Sigmoid colon (tissue), 7 donors: ENCODE results near the gene PYGB. TPM values are rescaled to one million over a fixed set of nuclear protein-coding genes. Genes with fewer than 3 reads are reported as not detected.

Experiments used
- DNase-seq: peaks from one replicate; pipeline ENCODE4 v3.0.0-alpha.2; 2019
- H3K27ac ChIP-seq, 4 donors: fragments of 200-600 bp; sonication (generic); one replicate each; pipeline ENCODE4 v1.5.1; 2016 to 2019; ENCODE audit warnings: mild to moderate bottlenecking in 1 of 4
- H3K27me3 ChIP-seq, 3 donors: fragments of 200-600 bp; sonication (generic); one replicate each; pipeline ENCODE4 v1.5.1; 2019; ENCODE audit warnings: mild to moderate bottlenecking in 1 of 3
- H3K36me3 ChIP-seq, 4 donors: fragments of 200-600 bp; sonication (generic); one replicate each; pipeline ENCODE4 v1.5.1; 2016 to 2019
- H3K4me1 ChIP-seq, 4 donors: fragments of 200-600 bp; sonication (generic); one replicate each; pipeline ENCODE4 v1.5.1; 2017 to 2019
- H3K4me3 ChIP-seq, 4 donors: fragments of 200-600 bp; sonication (generic); one replicate each; pipeline ENCODE4 v1.5.1; 2017 to 2019; ENCODE audit warnings: mild to moderate bottlenecking in 2 of 4, moderate library complexity in 1 of 4
- H3K9me3 ChIP-seq, 4 donors: fragments of 200-600 bp in 3 of 4; sonication (generic) in 3 of 4; one replicate each; pipeline versions ENCODE4 v1.5.1 to v1.6.1; 2013 to 2019
- EP300 ChIP-seq, 4 donors: sonication (generic); formaldehyde crosslinking; IDR thresholded peaks; one replicate each; pipeline ENCODE4 v1.6.1; 2017; ENCODE audit warnings: antibody characterized with exemption in 4 of 4
- POLR2A ChIP-seq, 2 donors: fragments of 450-650 bp; IDR thresholded peaks; one replicate each; pipeline ENCODE4 v1.6.1; 2016; ENCODE audit warnings: antibody characterized with exemption in 2 of 2, mild to moderate bottlenecking in 2 of 2, moderate library complexity in 2 of 2
- POLR2AphosphoS5 ChIP-seq, 4 donors: sonication (generic); formaldehyde crosslinking; IDR thresholded peaks; one replicate each; pipeline ENCODE4 v1.6.1; 2017; ENCODE audit warnings: antibody characterized with exemption in 4 of 4
- WGBS, 2 donors: extraction: QIAGEN DNeasy Blood & Tissue Kit; methylation state at CpG; one replicate each; pipeline ENCODE4 v1.1.7; 2013; 5-methylcytosine and 5-hydroxymethylcytosine counted together
- intact Hi-C: fragments of 100-400 bp; cut with DNase I; formaldehyde crosslinking; loops from one replicate; pipeline ENCODE4 v1.15.1; 2023
- polyA plus RNA-seq, 3 donors: library from polyadenylated mRNA; stranded (reverse); fragments of 200-250 nt; gene quantifications; one replicate each; pipeline ENCODE4 v1.2.3, GENCODE V29; 2013
- total RNA-seq, 4 donors: library from RNA; depleted of rRNA; stranded (reverse); fragments of >200 nt; gene quantifications; one replicate each; pipeline ENCODE4 v1.1.0, GENCODE V29; 2016
- TF ChIP-seq, protein P1 (sequence below), 4 experiments: fragments of 450-650 bp in 3 of 4; fragments of 200-600 bp in 1 of 4; IDR thresholded peaks; one replicate each; pipeline ENCODE4 v1.5.1; 2016 to 2019; ENCODE audit warnings: antibody characterized with exemption in 4 of 4, mild to moderate bottlenecking in 3 of 4, moderate library complexity in 2 of 4
- donor health status: healthy with polysubstance abuse.
- donor health status: Bipolar disorder and iron deficiency.
- donor health status: healthy.

PYGB gene
- total and polyA plus RNA-seq, 7 donors: 45.6 to 317 (median 198) TPM

DNA sequence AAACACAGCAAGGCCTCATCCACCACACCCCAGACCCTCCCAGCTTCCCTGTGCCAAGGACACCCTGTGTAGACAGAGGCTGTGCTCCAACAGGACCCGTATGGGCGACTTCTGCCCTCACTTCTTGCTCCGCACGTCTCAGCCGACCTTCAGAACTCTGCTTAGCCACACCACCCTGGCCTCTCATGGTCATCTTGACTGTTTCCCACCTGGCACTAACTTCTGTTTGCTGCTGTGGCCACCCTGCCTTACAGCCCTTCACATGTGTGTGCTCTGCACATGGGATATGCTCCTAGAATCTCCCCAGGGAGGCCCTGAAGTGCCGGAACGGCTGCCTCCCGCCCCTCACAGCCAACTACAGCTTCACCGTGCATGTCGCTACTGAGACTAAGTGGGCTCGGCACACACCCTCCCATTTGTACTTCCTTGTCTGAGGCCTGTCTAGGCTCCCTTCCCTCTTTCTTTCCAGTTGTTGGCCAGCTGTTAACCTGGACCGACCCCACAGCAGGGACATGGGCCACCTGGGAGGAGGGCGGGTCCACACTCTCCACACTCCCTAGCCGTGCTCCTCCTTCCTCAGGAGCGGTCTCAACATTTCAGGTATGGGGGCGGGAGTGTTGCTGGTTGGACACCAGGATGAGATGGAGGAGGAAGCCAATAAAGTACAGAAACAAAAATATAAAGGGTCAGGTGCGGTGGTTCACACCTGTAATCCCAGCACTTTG lies 69.6 kb downstream of the PYGB start:
- Histone ChIP-seq H3K27me3 (no peaks in the 10 kb centered on the region), H3K4me1 (peaks cover 0 to 6% (median 0%) of the 10 kb centered on the region in 4 donors), H3K4me3 (no peak overlapping the region), H3K27ac (peak overlapping the region in 1 of 4 donors; percentile 10), H3K36me3 (peaks cover 0 to 31% (median 7%) of the 10 kb centered on the region in 4 donors), H3K9me3 (no peaks in the 10 kb centered on the region)
- 69 to 76% methylated on average over 17 of the region's 17 CpGs for WGBS, 2 donors
- DNase-seq: peak; percentile 60
- intact Hi-C loops: no loop called here
- TF ChIP-seq POLR2A (IDR thresholded peaks at IDR 0.05) (no peak), EP300 (IDR thresholded peaks at IDR 0.05) (no peak), POLR2AphosphoS5 (IDR thresholded peaks at IDR 0.05) (no peak)
- TF ChIP-seq, protein P1, sequence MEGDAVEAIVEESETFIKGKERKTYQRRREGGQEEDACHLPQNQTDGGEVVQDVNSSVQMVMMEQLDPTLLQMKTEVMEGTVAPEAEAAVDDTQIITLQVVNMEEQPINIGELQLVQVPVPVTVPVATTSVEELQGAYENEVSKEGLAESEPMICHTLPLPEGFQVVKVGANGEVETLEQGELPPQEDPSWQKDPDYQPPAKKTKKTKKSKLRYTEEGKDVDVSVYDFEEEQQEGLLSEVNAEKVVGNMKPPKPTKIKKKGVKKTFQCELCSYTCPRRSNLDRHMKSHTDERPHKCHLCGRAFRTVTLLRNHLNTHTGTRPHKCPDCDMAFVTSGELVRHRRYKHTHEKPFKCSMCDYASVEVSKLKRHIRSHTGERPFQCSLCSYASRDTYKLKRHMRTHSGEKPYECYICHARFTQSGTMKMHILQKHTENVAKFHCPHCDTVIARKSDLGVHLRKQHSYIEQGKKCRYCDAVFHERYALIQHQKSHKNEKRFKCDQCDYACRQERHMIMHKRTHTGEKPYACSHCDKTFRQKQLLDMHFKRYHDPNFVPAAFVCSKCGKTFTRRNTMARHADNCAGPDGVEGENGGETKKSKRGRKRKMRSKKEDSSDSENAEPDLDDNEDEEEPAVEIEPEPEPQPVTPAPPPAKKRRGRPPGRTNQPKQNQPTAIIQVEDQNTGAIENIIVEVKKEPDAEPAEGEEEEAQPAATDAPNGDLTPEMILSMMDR (IDR thresholded peaks at IDR 0.05): no peak

DNA sequence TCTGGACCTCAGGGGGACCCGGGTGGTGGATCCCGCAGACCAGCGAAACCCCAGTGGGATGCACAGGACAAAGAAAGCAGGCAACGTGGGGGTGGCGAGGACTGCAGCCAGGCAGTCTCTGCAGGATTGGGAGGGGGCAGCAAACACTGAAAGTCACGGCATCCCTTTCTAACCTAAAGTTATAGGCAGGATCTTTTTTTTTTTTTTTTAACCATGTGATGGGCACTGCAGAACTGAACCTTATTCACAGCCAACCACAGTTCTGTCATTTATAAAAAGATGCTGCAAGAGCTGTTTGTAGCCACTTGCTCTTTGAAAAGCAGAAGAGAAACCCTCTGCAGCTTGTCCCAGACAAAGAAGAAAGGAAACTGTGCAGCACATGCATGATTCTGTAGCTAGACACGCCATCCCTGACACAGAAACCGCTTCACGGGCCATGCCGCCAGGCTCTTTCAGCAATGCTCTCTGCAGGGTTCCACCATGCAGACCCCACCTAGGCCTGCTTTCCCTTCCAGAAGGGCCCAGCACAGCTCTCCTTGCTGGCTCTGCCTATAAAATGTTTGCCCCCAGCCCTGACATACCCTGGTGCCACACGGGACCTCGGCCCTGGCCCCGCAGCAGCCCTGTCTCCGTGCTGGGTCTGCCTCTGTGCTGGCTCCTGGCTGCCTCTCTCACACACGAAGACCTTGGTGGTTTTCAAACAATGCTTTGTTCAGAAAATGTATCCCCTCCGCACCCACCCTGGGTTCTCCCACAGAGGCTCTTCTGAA lies 70.8 kb downstream of the PYGB start:
- Histone ChIP-seq H3K27ac (peak overlapping the region in 1 of 4 donors; percentile 36), H3K27me3 (no peaks in the 10 kb centered on the region), H3K9me3 (no peaks in the 10 kb centered on the region), H3K4me3 (no peak overlapping the region), H3K4me1 (peaks cover 0 to 6% (median 0%) of the 10 kb centered on the region in 4 donors), H3K36me3 (peaks cover 0 to 42% (median 11%) of the 10 kb centered on the region in 4 donors)
- intact Hi-C loops: no loop called here
- DNase-seq: peak; percentile 58
- 78 to 93% methylated on average over 16 of the region's 16 CpGs for WGBS, 2 donors
- no peak for TF ChIP-seq EP300 (IDR thresholded peaks at IDR 0.05)
- TF ChIP-seq, protein P1 (IDR thresholded peaks at IDR 0.05): no peak
- TF ChIP-seq POLR2A (IDR thresholded peaks at IDR 0.05): no peak
- TF ChIP-seq POLR2AphosphoS5 (IDR thresholded peaks at IDR 0.05): peak in 1 of 4 donors; percentile 7

DNA sequence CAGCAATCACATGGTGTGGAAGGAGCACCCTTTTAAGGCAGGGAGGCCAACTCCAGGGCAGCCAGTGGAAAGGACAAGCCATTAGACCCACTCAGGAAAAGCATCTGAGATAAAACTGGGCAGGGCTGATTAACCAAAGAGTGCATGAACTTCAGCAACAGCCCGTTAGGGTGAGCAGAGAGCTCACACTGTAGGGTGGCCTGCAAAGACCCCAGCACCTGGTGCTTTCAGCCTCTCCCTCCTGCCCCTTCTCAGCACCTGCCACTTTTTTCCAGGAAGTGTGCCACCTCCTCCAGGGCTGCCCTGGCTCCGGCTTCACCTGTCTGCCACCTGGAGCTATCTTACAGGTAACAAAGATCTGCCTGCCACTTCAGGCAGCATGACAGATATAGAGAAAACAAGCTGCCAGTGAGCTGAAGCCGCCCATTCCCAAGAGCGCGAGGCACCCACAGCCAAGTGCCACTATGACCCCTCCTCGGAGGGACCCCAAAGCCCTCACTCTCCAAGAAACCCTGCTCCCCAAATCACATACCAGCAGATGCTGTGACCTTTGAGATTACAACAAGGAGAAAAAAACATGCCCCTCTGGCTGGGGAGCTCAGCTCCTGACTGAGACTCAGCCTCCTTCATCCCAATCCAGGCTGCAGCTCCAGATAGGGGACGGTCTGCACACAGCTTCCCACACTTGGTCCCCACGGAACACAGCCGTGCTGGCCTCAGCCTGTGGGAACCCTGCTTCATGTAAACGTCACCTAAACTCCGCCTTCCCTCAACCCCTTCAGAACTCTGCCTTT lies 71.6 kb downstream of the PYGB start:
- peak; percentile 53 for DNase-seq
- Histone ChIP-seq H3K4me3 (no peak overlapping the region), H3K36me3 (peaks cover 0 to 43% (median 11%) of the 10 kb centered on the region in 4 donors), H3K27ac (peak overlapping the region in 1 of 4 donors; percentile 36), H3K4me1 (peaks cover 0 to 6% (median 0%) of the 10 kb centered on the region in 4 donors), H3K9me3 (no peaks in the 10 kb centered on the region), H3K27me3 (no peaks in the 10 kb centered on the region)
- TF ChIP-seq POLR2AphosphoS5 (IDR thresholded peaks at IDR 0.05) (no peak), POLR2A (IDR thresholded peaks at IDR 0.05) (no peak), EP300 (IDR thresholded peaks at IDR 0.05) (no peak)
- TF ChIP-seq, protein P1 (IDR thresholded peaks at IDR 0.05): no peak
- 70 to 73% methylated on average over 11 of the region's 11 CpGs for WGBS, 2 donors
- intact Hi-C loops: no loop called here

DNA sequence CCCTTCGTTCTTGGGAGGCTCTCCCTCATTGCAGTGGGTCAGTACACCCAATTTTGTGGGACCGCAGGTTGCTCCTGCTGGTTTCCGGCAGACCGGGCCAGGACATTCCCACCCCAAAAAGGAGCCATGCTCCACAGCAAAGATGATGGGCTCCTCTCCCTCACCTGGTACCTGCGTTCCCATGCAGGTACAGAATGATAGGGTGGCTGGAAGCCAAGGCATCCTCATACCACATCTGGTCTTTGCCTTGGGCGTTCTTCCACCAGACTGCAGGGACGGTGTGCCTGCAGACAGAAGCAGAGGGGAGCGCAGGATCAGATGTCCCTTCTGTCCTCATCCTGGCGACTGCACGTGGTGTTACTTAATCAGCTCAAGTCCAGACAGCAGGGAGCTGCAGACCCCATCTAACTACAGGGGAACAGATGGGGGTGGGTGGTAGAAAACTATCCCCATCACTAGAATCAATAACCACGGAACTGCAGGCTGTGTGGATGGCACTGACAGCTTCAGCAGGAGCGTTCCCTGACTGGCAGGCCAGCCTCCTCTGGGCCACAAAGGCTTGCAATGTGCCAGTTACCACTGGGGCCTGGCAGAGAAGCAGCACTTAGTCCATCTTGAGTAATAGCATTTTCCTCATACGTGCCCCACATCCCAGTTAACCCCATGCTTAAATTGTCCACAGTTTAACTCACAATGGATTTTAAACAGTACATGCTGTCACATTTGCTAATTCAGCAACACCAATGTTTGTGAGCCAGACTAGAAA lies 72.3 kb downstream of the PYGB start:
- no peak overlapping the region for H3K27ac ChIP-seq
- H3K4me3 ChIP-seq: no peak overlapping the region
- no peaks in the 10 kb centered on the region for H3K27me3 ChIP-seq
- peaks cover 0 to 6% (median 0%) of the 10 kb centered on the region in 4 donors for H3K4me1 ChIP-seq
- H3K9me3 ChIP-seq: no peaks in the 10 kb centered on the region
- H3K36me3 ChIP-seq: peaks cover 0 to 36% (median 11%) of the 10 kb centered on the region in 4 donors
- DNase-seq: peak; percentile 48
- 86 to 93% methylated on average over 13 of the region's 13 CpGs for WGBS, 2 donors
- intact Hi-C loops: no loop called here
- TF ChIP-seq POLR2A (IDR thresholded peaks at IDR 0.05) (no peak), EP300 (IDR thresholded peaks at IDR 0.05) (no peak), POLR2AphosphoS5 (IDR thresholded peaks at IDR 0.05) (no peak)
- TF ChIP-seq, protein P1 (IDR thresholded peaks at IDR 0.05): no peak
